AG09319 (cell line): ENCODE results near the gene CAVIN3.

Source experiments
- DNase-seq: peaks from one replicate; pipeline ENCODE4 v3.0.0-alpha.2; 2010; ENCODE audit warnings: low read depth; ENCODE audit errors: extremely low read depth
- CTCF ChIP-seq: IDR thresholded peaks from 2 replicates; pipeline ENCODE4 v1.5.1; 2011; ENCODE audit warnings: low read depth, mild to moderate bottlenecking, inconsistent platforms, low read length, moderate library complexity

Gene CAVIN3

GRCh38 chr11:6320411-6321155 is at the start of gene CAVIN3:
CAVIN3 (minus strand) TSS chr11:6320501; CDS start chr11:6320476, 25 bp downstream.
- no peak for TF ChIP-seq CTCF
- peak; percentile 66 for DNase-seq

GRCh38 chr11:6365659-6366058 is 45.4 kb upstream of the CAVIN3 start:
- no peak for TF ChIP-seq CTCF
- no peak for DNase-seq

GRCh38 chr11:6362873-6363678 is 42.8 kb upstream of the CAVIN3 start:
- peak; percentile 59 for DNase-seq
- TF ChIP-seq CTCF, result peak; percentile 98

GRCh38 chr11:6362185-6362872 is 42.0 kb upstream of the CAVIN3 start:
- no peak for TF ChIP-seq CTCF

GRCh38 chr11:6360183-6360582 is 39.9 kb upstream of the CAVIN3 start:
- TF ChIP-seq CTCF, result no peak
- no peak for DNase-seq

More at GRCh38 chr11:6362185-6362872, 42.0 kb upstream of the CAVIN3 start:
- no peak for DNase-seq

- peak; percentile 73 for DNase-seq
- no peak for TF ChIP-seq CTCF
Measured at GRCh38 chr11:6357222-6357621, 36.9 kb upstream of the CAVIN3 start.
